K562 (cell line): ENCODE results near the gene MFF. TPM values are rescaled to one million over a fixed set of nuclear protein-coding genes. Genes with fewer than 3 reads are reported as not detected.

Source experiments
- ATAC-seq: fragments of 200-7000 bp; cut with Tn5 transposase; 3 replicates; pipeline ENCODE4 v1.9.1; 2020; ENCODE audit warnings: moderate library complexity
- BruUV-seq: library from RNA; stranded (reverse); fragments of 400-500 nt; replicated peaks from 2 replicates; lab custom pipeline; 2021; lab: Mats Ljungman, UMichigan
- CTCF ChIA-PET: fragments of 300-600 bp; formaldehyde crosslinking; extraction: SDS; loops from one replicate; lab custom pipeline; 2021; ENCODE audit warnings: low intra/inter-chr PET ratio; lab: Yijun Ruan, JAX
- POLR2A ChIA-PET: fragments of 300-600, 350-650 bp; sonication (Branson Sonifier 250); formaldehyde crosslinking; extraction: SDS; loops from one replicate; lab custom pipeline; 2021; ENCODE audit warnings: antibody characterized with exemption, inconsistent platforms; lab: Yijun Ruan, JAX
- DNase-seq, 4 experiments: peaks; one replicate each; pipeline versions ENCODE4 v3.0.0 to v3.0.0-alpha.2; 2011 to 2018; ENCODE audit warnings: low spot score in 3 of 4, mixed read lengths in 3 of 4; ENCODE audit errors: extremely low read depth in 1 of 4
- FAIRE-seq: peaks from 2 replicates; lab custom pipeline; 2011; peaks lifted over from hg19 to GRCh38; lab: Jason Lieb, UNC
- H2AFZ ChIP-seq: 2 replicates; pipeline ENCODE4 v1.6.0; 2011; ENCODE audit warnings: low read depth, low read length, control low read depth, inconsistent platforms
- H3K27ac ChIP-seq: fragments of 200-600 bp; 3 replicates; pipeline ENCODE4 v1.8.0; 2011; ENCODE audit warnings: low read depth, mild to moderate bottlenecking, control low read depth, inconsistent platforms, low read length, moderate library complexity, mixed read lengths; ENCODE audit errors: extremely low read depth
- H3K27me3 ChIP-seq, 2 experiments: fragments of 300-600 bp in 1 of 2; 2 replicates in 1 of 2; 3 replicates in 1 of 2; pipeline versions ENCODE4 v1.6.0 to v1.8.0; 2011; ENCODE audit warnings: inconsistent platforms in 2 of 2, low read length in 2 of 2, mild to moderate bottlenecking in 1 of 2, mixed read lengths in 1 of 2, moderate library complexity in 1 of 2; ENCODE audit not compliant: control insufficient read depth in 2 of 2, insufficient read depth in 2 of 2
- H3K36me3 ChIP-seq: fragments of 300-600 bp; 3 replicates; pipeline ENCODE4 v1.8.0; 2011; ENCODE audit warnings: mild to moderate bottlenecking, low read length, inconsistent platforms; ENCODE audit not compliant: control insufficient read depth, insufficient read depth
- H3K4me1 ChIP-seq, 2 experiments: fragments of 200-600 bp in 1 of 2; replicated peaks in 1 of 2; 2 replicates in 1 of 2; 3 replicates in 1 of 2; pipeline versions ENCODE4 v1.5.1 to v1.8.0; 2011; ENCODE audit warnings: inconsistent platforms in 2 of 2, low read length in 2 of 2, mild to moderate bottlenecking in 1 of 2, mixed read lengths in 1 of 2, moderate library complexity in 1 of 2; ENCODE audit not compliant: control insufficient read depth in 2 of 2, insufficient read depth in 2 of 2
- H3K4me2 ChIP-seq: 2 replicates; pipeline ENCODE4 v1.6.1; 2011; ENCODE audit warnings: low read length, control low read depth, inconsistent platforms, mixed read lengths; ENCODE audit not compliant: insufficient read depth
- H3K4me3 ChIP-seq: fragments of 200-600 bp; sonication (generic), shearing (Covaris generic); 2 replicates; pipeline ENCODE4 v1.5.1; 2016; ENCODE audit warnings: control low read depth, inconsistent platforms
- H3K79me2 ChIP-seq: fragments of 200-600 bp; 3 replicates; pipeline ENCODE4 v1.8.0; 2011; ENCODE audit warnings: low read length, inconsistent platforms; ENCODE audit not compliant: control insufficient read depth, insufficient read depth
- H3K9ac ChIP-seq, 2 experiments: 2 replicates each; pipeline versions ENCODE4 v1.6.0 to v1.6.1; 2011; ENCODE audit warnings: low read depth in 2 of 2, low read length in 2 of 2, control low read depth in 1 of 2, inconsistent platforms in 1 of 2, mild to moderate bottlenecking in 1 of 2, mixed read lengths in 1 of 2; ENCODE audit not compliant: insufficient read depth in 1 of 2
- H3K9me1 ChIP-seq: one replicate; pipeline ENCODE4 v1.6.0; 2011; ENCODE audit warnings: inconsistent platforms, mild to moderate bottlenecking, low read length, moderate library complexity; ENCODE audit not compliant: control insufficient read depth, insufficient read depth
- H3K9me3 ChIP-seq: replicated peaks from 2 replicates; pipeline ENCODE4 v1.5.1; 2011; ENCODE audit warnings: low read depth, low read length, inconsistent platforms; ENCODE audit not compliant: control insufficient read depth, insufficient read depth
- H4K20me1 ChIP-seq: replicated peaks from 2 replicates; pipeline ENCODE4 v1.6.1; 2011; ENCODE audit warnings: low read length, inconsistent platforms, mixed read lengths; ENCODE audit not compliant: control insufficient read depth, insufficient read depth
- DDX20 ChIP-seq: fragments of 450-650 bp; IDR thresholded peaks from 2 replicates; pipeline ENCODE4 v1.6.1; 2016; ENCODE audit warnings: missing genetic modification characterization, low read depth, mild to moderate bottlenecking, missing compliant biosample characterization, moderate library complexity
- DIDO1 ChIP-seq: fragments of 450-650 bp; IDR thresholded peaks from 2 replicates; pipeline ENCODE4 v1.6.1; 2016; ENCODE audit warnings: low read depth, missing biosample characterization, missing genetic modification characterization
- HCFC1 ChIP-seq: IDR thresholded peaks from 2 replicates; pipeline ENCODE4 v1.6.1; 2012; ENCODE audit warnings: low read depth, low read length, improper control_type of control experiment
- JUND ChIP-seq, 2 experiments: IDR thresholded peaks; 2 replicates in 1 of 2; 3 replicates in 1 of 2; pipeline ENCODE4 v1.6.1; 2011; ENCODE audit warnings: borderline replicate concordance in 2 of 2, low read depth in 2 of 2, low read length in 2 of 2, improper control_type of control experiment in 1 of 2, missing biosample characterization in 1 of 2, missing genetic modification characterization in 1 of 2, missing genetic modification reagents in 1 of 2
- MXI1 ChIP-seq: IDR thresholded peaks from 2 replicates; pipeline ENCODE4 v1.6.1; 2011; ENCODE audit warnings: low read depth, mild to moderate bottlenecking, improper control_type of control experiment, low read length
- PATZ1 ChIP-seq: fragments of 250-450 bp; sonication (Bioruptor Pico); IDR thresholded peaks from 2 replicates; pipeline ENCODE4 v1.5.0; 2020; ENCODE audit warnings: mild to moderate bottlenecking, borderline replicate concordance
- POLR2A ChIP-seq: fragments of 450-650 bp; conservative IDR thresholded peaks from 2 replicates; pipeline ENCODE4 v1.6.1; 2016
- XRCC4 ChIP-seq: IDR thresholded peaks from one replicate; pipeline ENCODE4 v1.6.1; 2011; ENCODE audit not compliant: insufficient read depth, insufficient read length; ENCODE audit errors: extremely low read depth
- ZNF134 ChIP-seq: fragments of 250-450 bp; sonication (Bioruptor Pico); conservative IDR thresholded peaks from 2 replicates; pipeline ENCODE4 v1.4.0; 2020
- ZNF766 ChIP-seq: fragments of 200-800 bp; sonication (Bioruptor generic); conservative IDR thresholded peaks from 2 replicates; pipeline ENCODE4 v1.6.1; 2016; ENCODE audit warnings: missing genetic modification characterization, missing compliant biosample characterization
- WGBS: fragments of 100-300 bp; shearing (Covaris generic); methylation state at CpG from one replicate; pipeline ENCODE4 v1.1.6; 2016; ENCODE audit warnings: low coverage, mixed read lengths; ENCODE audit not compliant: insufficient coverage; ENCODE audit errors: missing lambda C conversion rate; 5-methylcytosine and 5-hydroxymethylcytosine counted together
- in situ Hi-C: fragments of 300-500 bp; cut with MboI; formaldehyde crosslinking; loops from 4 replicates; pipeline ENCODE4 v1.15.0; 2018; ENCODE audit warnings: inconsistent platforms, mixed read lengths
- intact Hi-C: fragments of 100-400 bp; cut with micrococcal nuclease; formaldehyde crosslinking; loops from 2 replicates; pipeline ENCODE4 v1.14.2; 2022
- polyA plus RNA-seq, 8 experiments: library from polyadenylated mRNA; depleted of rRNA in 4 of 8; stranded (reverse) in 5 of 8; unstranded in 3 of 8; fragments of >200 nt; fragmentation: Nextera tagmentation in 2 of 8; fragmentation: Illumina TruSeq in 1 of 8; extraction: Ambion mirVana in 2 of 8; extraction: Trizol in 1 of 8; gene quantifications; 2 replicates each; pipeline versions ENCODE4 v1.2.1 to v1.2.3, GENCODE V29; 2011 to 2014; ENCODE audit warnings: inconsistent platforms in 1 of 8, missing spikeins in 1 of 8
- total RNA-seq, 7 experiments: library from RNA; depleted of rRNA in 6 of 7; stranded (reverse); fragments of >200 nt in 6 of 7; fragmentation: Illumina TruSeq in 2 of 7; extraction: Trizol in 2 of 7; gene quantifications; 2 replicates each; pipeline versions ENCODE4 v1.2.1 to v1.2.3, GENCODE V29; 2011 to 2021; ENCODE audit warnings: low replicate concordance in 1 of 7

The MFF gene
- total and polyA plus RNA-seq, 9 of the 15 experiments (the other 6 are each of a cell fraction or from before 2014, with no cell fraction given), result 9.4 to 75.4 (median 55.7) TPM

GRCh38 chr2:227285741-227286236 is 39.3 kb upstream of the MFF start:
- ChIA-PET POLR2A (no interaction called here), CTCF (no interaction called here)
- H3K4me2 ChIP-seq, result no peak overlapping the region
- no peaks in the 10 kb centered on the region for H3K27me3 ChIP-seq
- no peak overlapping the region for H3K9ac ChIP-seq
- intact Hi-C loops, result no loop called here
- H3K36me3 ChIP-seq, result no peaks in the 10 kb centered on the region
- H3K27ac ChIP-seq, result no peak overlapping the region
- DNase-seq (no peak), ATAC-seq (no peak), FAIRE-seq (no peak)
- H3K9me3 ChIP-seq, result no peaks in the 10 kb centered on the region
- no peaks in the 10 kb centered on the region for H3K79me2 ChIP-seq
- H4K20me1 ChIP-seq, result no peaks in the 10 kb centered on the region
- TF ChIP-seq MXI1 (no peak), PATZ1 (no peak), XRCC4 (no peak), HCFC1 (no peak), ZNF766 (no peak), DIDO1 (tag) (no peak), DDX20 (no peak), JUND (IDR thresholded peaks at IDR 0.05; ENCODE audit: borderline replicate concordance, low read depth, low read length) (no peak), JUND (tag; IDR thresholded peaks at IDR 0.05; ENCODE audit: borderline replicate concordance, low read depth, low read length) (no peak), ZNF134 (no peak), POLR2A (no peak)
- in situ Hi-C loops, result no loop called here
- no TSS peak for BruUV-seq
- H3K4me1 ChIP-seq, result no peaks in the 10 kb centered on the region
- 15% methylated on average over 6 of the region's 6 CpGs for WGBS
- H3K9me1 ChIP-seq, result no peaks in the 10 kb centered on the region
- H3K4me3 ChIP-seq, result no peak overlapping the region
- no peak overlapping the region for H2AFZ ChIP-seq
